ENCODE data around the gene ZSCAN16.

DNA sequence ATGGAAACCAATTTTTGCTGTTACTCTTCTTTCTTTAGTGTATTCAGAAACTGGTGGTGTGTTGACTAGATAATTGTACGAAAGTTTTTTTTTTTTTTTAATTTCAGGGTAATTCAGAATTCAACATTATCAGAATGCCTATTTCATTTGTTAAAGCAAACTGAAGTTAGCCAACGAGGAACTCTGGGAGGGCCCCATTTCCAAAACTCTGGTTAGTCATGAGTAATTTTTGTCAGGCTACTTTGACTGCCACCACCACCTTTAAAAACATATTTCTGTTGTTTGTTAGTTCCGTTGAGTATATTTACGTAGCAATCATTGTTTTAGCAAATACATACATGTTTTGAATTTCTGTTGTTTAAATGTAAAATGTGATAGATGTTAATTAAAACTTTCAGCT, 18.0 kb downstream of the ZSCAN16 start:
- TF ChIP-seq POLR2A (IDR thresholded peaks at IDR 0.05) (no peak), POLR2AphosphoS5 (IDR thresholded peaks at IDR 0.05; ENCODE audit: insufficient read depth in 1 of 2, low read depth in 1 of 2) (no peak)
- TF ChIP-seq, protein P1, sequence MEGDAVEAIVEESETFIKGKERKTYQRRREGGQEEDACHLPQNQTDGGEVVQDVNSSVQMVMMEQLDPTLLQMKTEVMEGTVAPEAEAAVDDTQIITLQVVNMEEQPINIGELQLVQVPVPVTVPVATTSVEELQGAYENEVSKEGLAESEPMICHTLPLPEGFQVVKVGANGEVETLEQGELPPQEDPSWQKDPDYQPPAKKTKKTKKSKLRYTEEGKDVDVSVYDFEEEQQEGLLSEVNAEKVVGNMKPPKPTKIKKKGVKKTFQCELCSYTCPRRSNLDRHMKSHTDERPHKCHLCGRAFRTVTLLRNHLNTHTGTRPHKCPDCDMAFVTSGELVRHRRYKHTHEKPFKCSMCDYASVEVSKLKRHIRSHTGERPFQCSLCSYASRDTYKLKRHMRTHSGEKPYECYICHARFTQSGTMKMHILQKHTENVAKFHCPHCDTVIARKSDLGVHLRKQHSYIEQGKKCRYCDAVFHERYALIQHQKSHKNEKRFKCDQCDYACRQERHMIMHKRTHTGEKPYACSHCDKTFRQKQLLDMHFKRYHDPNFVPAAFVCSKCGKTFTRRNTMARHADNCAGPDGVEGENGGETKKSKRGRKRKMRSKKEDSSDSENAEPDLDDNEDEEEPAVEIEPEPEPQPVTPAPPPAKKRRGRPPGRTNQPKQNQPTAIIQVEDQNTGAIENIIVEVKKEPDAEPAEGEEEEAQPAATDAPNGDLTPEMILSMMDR (IDR thresholded peaks at IDR 0.05) = no peak
